Uterus (tissue), 2 donors: Measurements from ENCODE around the gene NEUROG3.

Experiments
- POLR2A ChIP-seq, 2 donors: fragments of 450-650 bp; IDR thresholded peaks; one replicate each; pipeline ENCODE4 v1.6.1; 2016; ENCODE audit warnings: antibody characterized with exemption in 2 of 2, mild to moderate bottlenecking in 1 of 2, moderate library complexity in 1 of 2
- TF ChIP-seq, protein P1 (sequence below), 4 experiments: fragments of 200-600 bp in 2 of 4; fragments of 450-650 bp in 2 of 4; sonication (generic) in 2 of 4; IDR thresholded peaks; one replicate each; pipeline ENCODE4 v1.5.1; 2016 to 2019; ENCODE audit warnings: antibody characterized with exemption in 4 of 4, mild to moderate bottlenecking in 2 of 4, moderate library complexity in 1 of 4

DNA sequence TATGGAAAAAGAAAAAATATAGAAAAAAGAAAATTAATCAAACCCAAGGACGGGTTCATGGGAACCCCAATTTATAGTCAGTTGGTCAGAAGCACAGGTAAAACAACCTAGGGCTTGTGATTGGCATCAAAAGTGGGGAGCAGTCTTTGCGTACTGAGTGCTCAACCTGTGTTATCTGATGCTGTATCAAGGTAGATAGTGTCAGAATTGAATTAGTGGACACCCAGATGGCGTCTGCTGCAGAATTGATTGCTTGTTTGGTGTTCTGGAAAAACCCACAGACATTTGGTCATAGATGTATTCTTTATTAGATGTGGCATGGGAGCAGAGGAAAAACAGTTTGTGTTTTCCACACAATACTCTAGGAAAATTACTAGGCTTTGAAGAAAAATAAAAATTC, 39.6 kb downstream of the NEUROG3 start:
- TF ChIP-seq, protein P1, sequence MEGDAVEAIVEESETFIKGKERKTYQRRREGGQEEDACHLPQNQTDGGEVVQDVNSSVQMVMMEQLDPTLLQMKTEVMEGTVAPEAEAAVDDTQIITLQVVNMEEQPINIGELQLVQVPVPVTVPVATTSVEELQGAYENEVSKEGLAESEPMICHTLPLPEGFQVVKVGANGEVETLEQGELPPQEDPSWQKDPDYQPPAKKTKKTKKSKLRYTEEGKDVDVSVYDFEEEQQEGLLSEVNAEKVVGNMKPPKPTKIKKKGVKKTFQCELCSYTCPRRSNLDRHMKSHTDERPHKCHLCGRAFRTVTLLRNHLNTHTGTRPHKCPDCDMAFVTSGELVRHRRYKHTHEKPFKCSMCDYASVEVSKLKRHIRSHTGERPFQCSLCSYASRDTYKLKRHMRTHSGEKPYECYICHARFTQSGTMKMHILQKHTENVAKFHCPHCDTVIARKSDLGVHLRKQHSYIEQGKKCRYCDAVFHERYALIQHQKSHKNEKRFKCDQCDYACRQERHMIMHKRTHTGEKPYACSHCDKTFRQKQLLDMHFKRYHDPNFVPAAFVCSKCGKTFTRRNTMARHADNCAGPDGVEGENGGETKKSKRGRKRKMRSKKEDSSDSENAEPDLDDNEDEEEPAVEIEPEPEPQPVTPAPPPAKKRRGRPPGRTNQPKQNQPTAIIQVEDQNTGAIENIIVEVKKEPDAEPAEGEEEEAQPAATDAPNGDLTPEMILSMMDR (IDR thresholded peaks at IDR 0.05), result no peak
- TF ChIP-seq POLR2A (IDR thresholded peaks at IDR 0.05), result no peak
